Vagina (tissue), 2 donors: ENCODE data around the gene CD79B. TPM values are rescaled to one million over a fixed set of nuclear protein-coding genes. Genes with fewer than 3 reads are reported as not detected.
"Not testable (repeated sequence)": the region's sequence is repeated elsewhere in the genome, so short reads cannot be mapped to it uniquely, and the experiment has no call there.

Experiments used
- DNase-seq, 2 donors: peaks; one replicate each; pipeline ENCODE4 v3.0.0-alpha.2; 2017; ENCODE audit errors: extremely low spot score in 2 of 2
- H3K27ac ChIP-seq: fragments of 200-600 bp; sonication (generic); one replicate; pipeline ENCODE4 v1.5.1; 2019
- H3K27me3 ChIP-seq: fragments of 200-600 bp; sonication (generic); one replicate; pipeline ENCODE4 v1.5.1; 2019
- H3K36me3 ChIP-seq, 2 donors: fragments of 200-600 bp; sonication (generic); one replicate each; pipeline ENCODE4 v1.5.1; 2017 to 2019
- H3K4me1 ChIP-seq: fragments of 200-600 bp; sonication (generic); one replicate; pipeline ENCODE4 v1.5.1; 2019
- H3K4me3 ChIP-seq, 2 donors: fragments of 200-600 bp; sonication (generic); 1 replicate in 1 of 2; 2 replicates in 1 of 2; pipeline ENCODE4 v1.5.1; 2016 to 2019
- H3K9me3 ChIP-seq: fragments of 200-600 bp; sonication (generic); one replicate; pipeline ENCODE4 v1.5.1; 2019
- CTCF ChIP-seq, 3 experiments: fragments of 450-650 bp in 2 of 3; fragments of 200-600 bp in 1 of 3; sonication (generic) in 1 of 3; IDR thresholded peaks; one replicate each; pipeline ENCODE4 v1.5.1; 2017 to 2019; ENCODE audit warnings: antibody characterized with exemption in 3 of 3, mild to moderate bottlenecking in 2 of 3, moderate library complexity in 2 of 3
- POLR2A ChIP-seq, 2 donors: fragments of 450-650 bp; IDR thresholded peaks; one replicate each; pipeline ENCODE4 v1.6.1; 2017; ENCODE audit warnings: antibody characterized with exemption in 2 of 2, mild to moderate bottlenecking in 2 of 2, moderate library complexity in 2 of 2
- POLR2AphosphoS5 ChIP-seq, 2 donors: sonication (generic); formaldehyde crosslinking; IDR thresholded peaks; one replicate each; pipeline ENCODE4 v1.9.0; 2017; ENCODE audit warnings: antibody characterized with exemption in 2 of 2, mild to moderate bottlenecking in 2 of 2, low read depth in 1 of 2; ENCODE audit not compliant: insufficient read depth in 1 of 2
- intact Hi-C: fragments of 100-400 bp; cut with DNase I; formaldehyde crosslinking; loops from one replicate; pipeline ENCODE4 v1.15.1; 2023
- total RNA-seq: library from RNA; depleted of rRNA; stranded (reverse); fragments of >200 nt; gene quantifications from one replicate; pipeline ENCODE4 v1.2.3, GENCODE V29; 2016

Gene CD79B
- total RNA-seq, 1 donor from 2014 or later: 3.9 TPM

- Histone ChIP-seq H3K4me1 (no peaks in the 10 kb centered on the region), H3K9me3 (no peaks in the 10 kb centered on the region), H3K36me3 (no peaks in the 10 kb centered on the region), H3K27ac (no peak within 1 kb of the TSS), H3K27me3 (no peaks in the 10 kb centered on the region), H3K4me3 (no peak within 1 kb of the TSS)
- no peak for DNase-seq
- TF ChIP-seq POLR2AphosphoS5 (IDR thresholded peaks at IDR 0.05; ENCODE audit: insufficient read depth in 1 of 2, low read depth in 1 of 2): no peak
- no peak for TF ChIP-seq CTCF (IDR thresholded peaks at IDR 0.05)
- TF ChIP-seq POLR2A (IDR thresholded peaks at IDR 0.05): no peak
- intact Hi-C loops: loop anchor here (10.0 kb wide), 2 partner anchors 114 to 224 kb away; partner anchors contain the start of genes ERN1 and ICAM2
These were observed 21.0 kb downstream of the CD79B start, which contains the start of gene CSHL1 for GRCh38 chr17:63911041-63911635. Gene CSHL1 (minus strand): TSS chr17:63911258. CDS start chr17:63911196, 62 bp downstream.

- DNase-seq: no peak
- H3K27me3 ChIP-seq: no peaks in the 10 kb centered on the region
- H3K9me3 ChIP-seq: no peaks in the 10 kb centered on the region
- H3K4me3 ChIP-seq: no peak overlapping the region
- TF ChIP-seq POLR2A (IDR thresholded peaks at IDR 0.05): no peak
- TF ChIP-seq POLR2AphosphoS5 (IDR thresholded peaks at IDR 0.05; ENCODE audit: insufficient read depth in 1 of 2, low read depth in 1 of 2): no peak
- no peak for TF ChIP-seq CTCF (IDR thresholded peaks at IDR 0.05)
- intact Hi-C loops: loop anchor here (10.0 kb wide), 2 partner anchors 115 to 225 kb away; partner anchors contain the start of genes ERN1 and ICAM2
- H3K27ac ChIP-seq: no peak overlapping the region
- H3K4me1 ChIP-seq: no peaks in the 10 kb centered on the region
- H3K36me3 ChIP-seq: no peaks in the 10 kb centered on the region
These were observed 22.0 kb downstream of the CD79B start for GRCh38 chr17:63910096-63910495.

- H3K27ac ChIP-seq, H3K36me3 ChIP-seq, H3K4me1 ChIP-seq, DNase-seq, H3K27me3 ChIP-seq, H3K4me3 ChIP-seq, intact Hi-C loops, H3K9me3 ChIP-seq: not testable (repeated sequence)
These were observed 22.5 kb downstream of the CD79B start for GRCh38 chr17:63909586-63909985.

DNA sequence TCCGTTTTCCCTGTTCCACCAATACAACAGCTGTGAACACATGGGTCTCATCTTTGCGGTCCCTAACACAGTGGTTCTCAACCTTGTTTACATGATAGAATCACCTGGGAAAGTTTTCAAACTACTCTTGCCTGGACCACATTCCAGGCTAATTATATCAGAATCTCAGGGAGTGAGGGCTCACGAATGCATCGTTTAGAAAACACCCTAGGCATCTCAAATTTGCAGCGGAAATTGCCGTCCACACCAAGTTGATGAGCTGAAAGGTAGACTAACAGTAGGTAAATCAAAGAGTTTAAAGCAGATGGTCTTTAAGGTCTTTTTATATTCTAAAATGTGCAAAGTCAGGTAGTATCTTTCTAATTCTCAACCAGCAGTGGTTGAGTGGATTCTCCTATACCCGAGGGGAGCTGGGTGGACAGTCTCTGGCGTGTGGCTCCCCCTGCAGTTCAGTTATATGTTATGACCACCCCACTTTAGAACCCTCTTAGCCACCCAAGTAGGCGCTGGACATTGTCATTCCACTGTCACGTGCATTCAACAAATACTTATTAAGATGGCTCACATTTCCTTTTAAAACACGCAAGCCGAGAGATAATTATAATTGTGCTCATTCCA is 24.9 kb downstream of the CD79B start:
- H3K36me3 ChIP-seq, H3K9me3 ChIP-seq, DNase-seq, H3K27ac ChIP-seq, H3K27me3 ChIP-seq, intact Hi-C loops, H3K4me1 ChIP-seq, H3K4me3 ChIP-seq: not testable (repeated sequence)

GRCh38 chr17:63904796-63905195 is 27.3 kb downstream of the CD79B start:
- H3K27ac ChIP-seq, H3K27me3 ChIP-seq, H3K9me3 ChIP-seq, H3K36me3 ChIP-seq, DNase-seq, intact Hi-C loops, H3K4me1 ChIP-seq, H3K4me3 ChIP-seq: not testable (repeated sequence)

DNA sequence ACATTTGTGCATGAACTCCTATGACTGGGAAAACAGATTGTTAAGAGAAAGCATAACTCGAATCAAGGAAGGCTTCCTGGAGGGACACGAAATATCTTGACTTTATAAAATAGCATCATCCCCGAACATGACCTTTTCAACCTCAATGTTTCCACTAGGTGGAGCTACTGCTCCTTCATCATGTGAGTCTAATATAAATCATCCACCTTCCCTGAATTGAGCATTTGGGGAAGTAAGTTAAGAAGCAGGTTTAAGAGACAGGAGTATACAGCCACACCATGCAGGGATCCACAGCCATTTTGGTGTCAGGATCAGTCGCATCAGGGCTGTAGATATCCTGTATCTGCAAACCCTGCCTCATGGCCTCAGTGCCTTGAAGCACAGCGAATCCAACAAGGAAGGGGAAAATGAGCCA is 28.3 kb downstream of the CD79B start:
- H3K27ac ChIP-seq, H3K4me1 ChIP-seq, H3K36me3 ChIP-seq, H3K4me3 ChIP-seq, DNase-seq, intact Hi-C loops, H3K27me3 ChIP-seq, H3K9me3 ChIP-seq: not testable (repeated sequence)
- peak in 1 of 3 experiments; percentile 23 for TF ChIP-seq CTCF (IDR thresholded peaks at IDR 0.05)

GRCh38 chr17:63901971-63902370 is 30.2 kb downstream of the CD79B start:
- H3K27me3 ChIP-seq, H3K9me3 ChIP-seq, H3K4me1 ChIP-seq, DNase-seq, H3K4me3 ChIP-seq, H3K36me3 ChIP-seq, H3K27ac ChIP-seq, intact Hi-C loops: not testable (repeated sequence)

GRCh38 chr17:63898899-63899798 is 33.0 kb downstream of the CD79B start:
- DNase-seq, H3K4me1 ChIP-seq, H3K27me3 ChIP-seq, H3K36me3 ChIP-seq, H3K27ac ChIP-seq, intact Hi-C loops, H3K9me3 ChIP-seq, H3K4me3 ChIP-seq: not testable (repeated sequence)

DNA sequence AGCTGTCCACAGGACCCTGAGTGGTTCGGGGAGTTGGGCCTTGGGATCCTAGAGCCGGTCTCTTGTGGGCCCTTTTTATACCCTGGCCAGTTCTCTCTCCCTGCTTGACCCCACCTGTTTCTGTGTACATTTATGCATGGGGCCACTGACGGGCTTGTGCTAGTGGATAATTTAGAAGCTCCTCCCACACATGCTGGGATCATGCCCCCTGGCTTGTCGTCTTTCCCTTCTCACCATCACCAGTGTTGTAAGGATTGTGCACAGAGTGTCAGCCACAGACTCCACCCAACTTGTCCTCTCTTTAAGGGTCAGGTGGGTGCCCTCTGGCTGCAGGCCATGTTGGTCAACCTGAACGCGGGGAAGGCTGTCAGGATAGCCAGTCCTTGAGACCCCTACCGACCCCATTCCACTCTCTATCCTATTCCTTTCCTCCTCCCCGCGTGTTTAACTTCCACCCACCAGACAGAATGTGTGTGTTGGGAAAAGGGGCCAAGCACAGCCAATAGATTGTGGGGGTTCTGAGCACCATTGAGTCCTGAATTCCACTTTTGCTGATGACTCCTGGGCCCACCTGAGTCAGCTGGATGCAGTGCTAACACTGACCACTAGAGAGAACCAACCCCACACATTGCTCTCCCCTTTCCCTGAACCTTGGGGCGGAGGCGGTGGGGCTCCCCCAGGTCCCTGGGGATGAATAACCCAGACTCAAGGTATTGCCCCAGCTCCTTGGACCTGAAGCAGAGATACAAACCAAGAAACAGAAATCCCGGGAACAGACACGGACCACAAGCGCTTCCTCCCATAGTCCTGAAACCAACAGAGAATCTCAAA is 35.4 kb downstream of the CD79B start, which contains the start of gene CSH1:
CSH1 (minus strand) TSS at position 51 of the 831 bp plus-strand sequence. CDS start 63 bp downstream, outside the sequence.
- DNase-seq, H3K36me3 ChIP-seq, intact Hi-C loops, H3K27ac ChIP-seq, H3K4me1 ChIP-seq, H3K27me3 ChIP-seq, H3K4me3 ChIP-seq, H3K9me3 ChIP-seq: not testable (repeated sequence)
